ENCODE results near the gene DIRAS1. TPM values are rescaled to one million over a fixed set of nuclear protein-coding genes. Genes with fewer than 3 reads are reported as not detected.
"Not testable (repeated sequence)": the region's sequence is repeated elsewhere in the genome, so short reads cannot be mapped to it uniquely, and the experiment has no call there.

DIRAS1 gene
- total RNA-seq, 1 donor from 2014 or later, result 47.1 TPM

DNA sequence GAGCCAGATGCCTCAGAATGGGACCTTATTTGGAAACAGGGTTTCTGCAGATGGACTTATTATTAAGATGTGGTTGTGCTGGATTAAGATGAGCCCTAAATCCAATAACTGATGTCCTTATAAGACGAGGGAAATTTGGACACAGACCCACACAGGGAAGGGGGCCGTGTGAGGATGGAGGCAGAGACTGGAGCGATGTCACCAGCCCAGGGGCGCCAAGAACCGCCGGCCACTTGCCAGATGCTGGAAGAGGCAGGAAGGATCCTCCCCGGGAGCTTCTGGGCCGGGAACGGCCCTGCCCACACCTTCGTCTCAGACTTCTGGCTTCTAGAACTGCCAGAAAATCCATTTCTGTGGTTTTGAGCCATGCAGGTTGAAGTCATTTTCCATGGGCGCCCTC is 45.3 kb downstream of the DIRAS1 start:
- no peak for DNase-seq
- Mint-ChIP-seq H3K27me3 (ENCODE audit: unreplicated experiment) (peaks cover 6% of the 10 kb centered on the region), H3K4me1 (ENCODE audit: low read depth, unreplicated experiment) (no peaks in the 10 kb centered on the region), H3K9me3 (ENCODE audit: unreplicated experiment) (no peaks in the 10 kb centered on the region), H3K27ac (ENCODE audit: unreplicated experiment) (no peak overlapping the region), H3K4me3 (ENCODE audit: unreplicated experiment) (no peak overlapping the region), H3K36me3 (ENCODE audit: unreplicated experiment) (no peaks in the 10 kb centered on the region)
- no peak for TF ChIP-seq CTCF (IDR thresholded peaks at IDR 0.05; ENCODE audit: partially characterized antibody, unreplicated experiment)

GRCh38 chr19:2670217-2670616 is 51.0 kb downstream of the DIRAS1 start:
- DNase-seq, result no peak
- Mint-ChIP-seq H3K4me1 (ENCODE audit: low read depth, unreplicated experiment) (no peaks in the 10 kb centered on the region), H3K27me3 (ENCODE audit: unreplicated experiment) (no peaks in the 10 kb centered on the region), H3K4me3 (ENCODE audit: unreplicated experiment) (no peak overlapping the region), H3K27ac (ENCODE audit: unreplicated experiment) (no peak overlapping the region), H3K36me3 (ENCODE audit: unreplicated experiment) (no peaks in the 10 kb centered on the region), H3K9me3 (ENCODE audit: unreplicated experiment) (no peaks in the 10 kb centered on the region)
- TF ChIP-seq CTCF (IDR thresholded peaks at IDR 0.05; ENCODE audit: partially characterized antibody, unreplicated experiment), result no peak

DNA sequence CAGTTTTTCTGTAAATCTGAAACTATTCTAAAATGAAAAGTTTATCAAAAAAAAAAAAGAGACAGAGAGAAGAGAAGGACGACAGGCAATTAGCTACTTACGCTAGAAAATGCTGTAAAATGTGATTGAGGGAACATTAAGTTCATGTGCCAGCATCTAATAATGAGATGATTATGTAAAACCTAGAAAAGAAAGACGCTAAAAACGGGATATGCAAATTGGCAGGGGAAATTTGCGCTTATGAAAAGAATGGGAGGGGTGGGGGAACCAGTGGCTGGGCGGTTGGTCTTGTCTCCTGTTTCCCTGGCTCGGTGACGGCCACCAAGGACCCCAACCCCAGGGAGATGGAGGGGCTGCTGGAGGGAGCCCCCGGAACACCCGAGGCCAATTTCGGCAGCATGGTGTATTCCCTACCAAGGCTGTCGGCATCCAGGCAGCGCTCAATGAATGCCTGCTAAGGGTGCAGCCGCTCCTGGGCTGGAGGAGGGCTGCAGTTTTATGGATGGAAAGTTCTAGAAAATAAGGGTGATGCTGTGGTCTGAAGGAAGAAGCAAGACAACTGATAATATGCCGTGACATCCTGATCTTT is 52.9 kb downstream of the DIRAS1 start:
- no peaks in the 10 kb centered on the region for H3K27me3 Mint-ChIP-seq (ENCODE audit: unreplicated experiment)
- no peaks in the 10 kb centered on the region for H3K4me1 Mint-ChIP-seq (ENCODE audit: low read depth, unreplicated experiment)
- no peak for DNase-seq
- no peaks in the 10 kb centered on the region for H3K36me3 Mint-ChIP-seq (ENCODE audit: unreplicated experiment)
- H3K9me3 Mint-ChIP-seq (ENCODE audit: unreplicated experiment), result peaks cover 2% of the 10 kb centered on the region
- no peak overlapping the region for H3K4me3 Mint-ChIP-seq (ENCODE audit: unreplicated experiment)
- TF ChIP-seq CTCF (IDR thresholded peaks at IDR 0.05; ENCODE audit: partially characterized antibody, unreplicated experiment), result no peak
- H3K27ac Mint-ChIP-seq (ENCODE audit: unreplicated experiment), result no peak overlapping the region

DNA sequence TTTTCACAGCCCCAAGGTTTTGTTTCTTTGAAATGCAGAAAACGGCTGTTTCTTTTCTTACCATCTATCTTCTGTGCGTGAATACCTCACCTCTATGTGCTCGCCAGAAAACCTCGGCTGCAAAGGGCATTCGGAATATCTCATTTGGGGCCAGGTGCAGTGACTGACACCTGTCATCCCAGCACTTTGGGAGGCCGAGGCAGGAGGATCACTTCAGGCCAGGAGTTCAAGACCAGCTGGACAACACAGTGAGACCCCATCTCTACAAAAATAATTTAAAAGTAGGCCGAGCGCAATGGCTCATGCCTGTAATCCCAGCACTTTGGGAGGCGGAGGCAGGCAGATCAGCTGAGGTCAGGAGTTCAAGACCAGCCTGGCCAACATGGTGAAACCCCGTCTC is 53.8 kb downstream of the DIRAS1 start:
- DNase-seq; H3K4me1 Mint-ChIP-seq (ENCODE audit: low read depth, unreplicated experiment); H3K27ac Mint-ChIP-seq (ENCODE audit: unreplicated experiment); H3K4me3 Mint-ChIP-seq (ENCODE audit: unreplicated experiment); H3K27me3 Mint-ChIP-seq (ENCODE audit: unreplicated experiment); H3K9me3 Mint-ChIP-seq (ENCODE audit: unreplicated experiment); H3K36me3 Mint-ChIP-seq (ENCODE audit: unreplicated experiment): not testable (repeated sequence)

GRCh38 chr19:2666344-2666994 is 54.7 kb downstream of the DIRAS1 start:
- Mint-ChIP-seq H3K27ac (ENCODE audit: unreplicated experiment) (no peak overlapping the region), H3K4me1 (ENCODE audit: low read depth, unreplicated experiment) (no peaks in the 10 kb centered on the region), H3K36me3 (ENCODE audit: unreplicated experiment) (no peaks in the 10 kb centered on the region), H3K27me3 (ENCODE audit: unreplicated experiment) (no peaks in the 10 kb centered on the region), H3K4me3 (ENCODE audit: unreplicated experiment) (no peak overlapping the region), H3K9me3 (ENCODE audit: unreplicated experiment) (peaks cover 2% of the 10 kb centered on the region)
- no peak for DNase-seq
- TF ChIP-seq CTCF (IDR thresholded peaks at IDR 0.05; ENCODE audit: partially characterized antibody, unreplicated experiment), result no peak
